MM.1S (cell line): ENCODE data around the gene EPB41L2.

Experiments used
- CTCF ChIP-seq: fragments of 300-600 bp; sonication (generic); IDR thresholded peaks from 2 replicates; pipeline ENCODE4 v1.5.1; 2016; ENCODE audit warnings: antibody characterized with exemption, low read length, mixed read lengths
- EZH2 ChIP-seq: fragments of 300-600 bp; sonication (generic); optimal IDR thresholded peaks from 2 replicates; pipeline ENCODE3; 2017; ENCODE audit warnings: low read depth, mild to moderate bottlenecking, antibody characterized with exemption, low read length, mixed read lengths

DNA sequence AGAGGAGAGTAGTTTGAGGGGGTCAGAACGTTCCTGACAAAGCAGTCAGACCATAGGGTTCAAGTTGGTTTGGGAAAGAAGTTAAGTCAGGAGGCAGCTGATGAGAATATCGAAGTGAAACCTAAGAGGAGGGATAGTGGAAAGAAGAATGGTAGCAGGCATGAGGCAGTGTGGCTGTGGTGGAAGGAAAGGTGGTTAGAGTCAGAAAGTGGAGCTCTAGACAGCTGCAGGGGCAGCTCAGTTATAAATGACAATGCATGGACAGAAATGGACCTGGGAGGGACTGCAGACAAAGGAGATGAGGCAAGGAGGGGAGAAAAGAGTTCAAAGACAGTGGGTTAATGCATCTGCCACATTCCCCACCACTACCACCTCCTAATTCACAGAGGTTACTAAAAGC, 169.3 kb downstream of the EPB41L2 start:
- TF ChIP-seq CTCF = no peak
- no peak for TF ChIP-seq EZH2
